HG02943 (cell line): Measurements from ENCODE around the gene AJM1.

Experiments used
- ATAC-seq: cut with Tn5 transposase; IDR thresholded peaks from one replicate; pipeline ENCODE4 v1.9.1; 2021; ENCODE audit warnings: mild to moderate bottlenecking, low read depth, moderate library complexity; ENCODE audit not compliant: unreplicated experiment

Gene AJM1

GRCh38 chr9:136853596-136854112, 11.4 kb downstream of the AJM1 start:
- no peak for ATAC-seq

GRCh38 chr9:136854113-136854841, 12.0 kb downstream of the AJM1 start:
- ATAC-seq, result no peak

GRCh38 chr9:136854842-136855460, 12.7 kb downstream of the AJM1 start:
- ATAC-seq, result no peak

- ATAC-seq, result no peak
These were observed 13.3 kb downstream of the AJM1 start for GRCh38 chr9:136855461-136856078.

- no peak for ATAC-seq
These were observed 13.8 kb downstream of the AJM1 start for GRCh38 chr9:136856079-136856476.

GRCh38 chr9:136856541-136857141, 14.4 kb downstream of the AJM1 start:
- no peak for ATAC-seq

GRCh38 chr9:136857166-136857565, 14.9 kb downstream of the AJM1 start:
- ATAC-seq, result no peak

- no peak for ATAC-seq
These were observed 15.5 kb downstream of the AJM1 start for GRCh38 chr9:136857581-136858412.

GRCh38 chr9:136858452-136858843, 16.2 kb downstream of the AJM1 start:
- ATAC-seq, result no peak

- no peak for ATAC-seq
These were observed 16.8 kb downstream of the AJM1 start for GRCh38 chr9:136858844-136859757.

- no peak for ATAC-seq
These were observed 18.3 kb downstream of the AJM1 start for GRCh38 chr9:136860529-136860928.

GRCh38 chr9:136860933-136861873, 18.9 kb downstream of the AJM1 start:
- no peak for ATAC-seq

GRCh38 chr9:136861874-136862457, 19.7 kb downstream of the AJM1 start:
- no peak for ATAC-seq

- no peak for ATAC-seq
These were observed 20.8 kb downstream of the AJM1 start for GRCh38 chr9:136862849-136863622.

- ATAC-seq, result no peak
These were observed 21.5 kb downstream of the AJM1 start for GRCh38 chr9:136863623-136864273.

GRCh38 chr9:136865041-136865767, 22.9 kb downstream of the AJM1 start:
- no peak for ATAC-seq
